Right ventricle myocardium superior (tissue), 1 donor: ENCODE data around the gene CTXN1. TPM values are rescaled to one million over a fixed set of nuclear protein-coding genes. Genes with fewer than 3 reads are reported as not detected.
A peak's percentile ranks its signal among the peaks of the same experiment; 100 is the strongest.
"Not testable (repeated sequence)": the region's sequence is repeated elsewhere in the genome, so short reads cannot be mapped to it uniquely, and the experiment has no call there.

Experiments
- ATAC-seq: fragments of 200-7000 bp; cut with Tn5 transposase; one replicate; pipeline ENCODE4 v1.9.1; 2020; ENCODE audit warnings: mild to moderate bottlenecking; ENCODE audit not compliant: poor library complexity
- DNase-seq: peaks from one replicate; pipeline ENCODE4 v3.0.0-alpha.2; 2020
- intact Hi-C: fragments of 100-400 bp; cut with DNase I; formaldehyde crosslinking; loops from one replicate; pipeline ENCODE4 v1.11.2; 2022
- total RNA-seq: library from RNA; stranded (reverse); fragmentation: NEBNext Ultra II Directional; extraction: Animal tissue kit (Norgen Biotek cat#: 25700); gene quantifications from one replicate; pipeline ENCODE4 v1.2.1, GENCODE V29; 2021
- donor health status: DM: no; HTN: yes; CAD: no; lungs with severe emphysema.

Gene CTXN1
- total RNA-seq, 1 donor from 2014 or later, result 0.16 TPM

GRCh38 chr19:7893362-7894101 is 32.4 kb downstream of the CTXN1 start:
- intact Hi-C loops, DNase-seq, ATAC-seq: not testable (repeated sequence)

GRCh38 chr19:7888826-7889217 is 37.1 kb downstream of the CTXN1 start:
- intact Hi-C loops, result no loop called here
- no peak for DNase-seq
- peak; percentile 18 for ATAC-seq

- ATAC-seq (peak; percentile 91), DNase-seq (no peak)
- intact Hi-C loops, result no loop called here
These were observed 37.6 kb downstream of the CTXN1 start, which contains the start of gene LRRC8E for GRCh38 chr19:7888145-7888825. LRRC8E (plus strand) TSS chr19:7888510; CDS start chr19:7895604, 7,094 bp downstream.

- intact Hi-C loops, result no loop called here
- no peak for DNase-seq
- no peak for ATAC-seq
These were observed 38.4 kb downstream of the CTXN1 start for GRCh38 chr19:7887408-7888144.

- DNase-seq (no peak), ATAC-seq (no peak)
- intact Hi-C loops, result no loop called here
These were observed 40.1 kb downstream of the CTXN1 start for GRCh38 chr19:7885818-7886217.

GRCh38 chr19:7883796-7884570 is 42.0 kb downstream of the CTXN1 start:
- intact Hi-C loops, result no loop called here
- ATAC-seq, result no peak
- no peak for DNase-seq

GRCh38 chr19:7883105-7883504 is 42.8 kb downstream of the CTXN1 start:
- intact Hi-C loops, result no loop called here
- no peak for ATAC-seq
- no peak for DNase-seq

GRCh38 chr19:7881910-7882309 is 44.0 kb downstream of the CTXN1 start:
- no peak for ATAC-seq
- intact Hi-C loops, result no loop called here
- DNase-seq, result no peak

GRCh38 chr19:7879836-7880235 is 46.1 kb downstream of the CTXN1 start:
- intact Hi-C loops, result no loop called here
- DNase-seq (no peak), ATAC-seq (no peak)

- intact Hi-C loops, result no loop called here
- DNase-seq (no peak), ATAC-seq (no peak)
These were observed 46.7 kb downstream of the CTXN1 start for GRCh38 chr19:7879111-7879807.

- ATAC-seq, result no peak
- no peak for DNase-seq
- intact Hi-C loops, result no loop called here
These were observed 48.6 kb downstream of the CTXN1 start for GRCh38 chr19:7877249-7877836.

GRCh38 chr19:7874897-7875273 is 51.0 kb downstream of the CTXN1 start:
- ATAC-seq (no peak), DNase-seq (no peak)
- intact Hi-C loops, result no loop called here

Other genes with a start within 250 kb of the CTXN1 start
- gene MCEMP1, start 249.0 kb downstream of the CTXN1 start, total RNA-seq, result 0.67 TPM
- gene TRAPPC5, start 245.3 kb downstream of the CTXN1 start, total RNA-seq, result 116 TPM
- 0.56 TPM for gene FCER2, start 224.0 kb downstream of the CTXN1 start, total RNA-seq
- 1.1 TPM for gene CLEC4G, start 194.0 kb downstream of the CTXN1 start, total RNA-seq
- 11.4 TPM for gene CD209, start 178.6 kb downstream of the CTXN1 start, total RNA-seq
- gene CLEC4M, start 162.9 kb downstream of the CTXN1 start, total RNA-seq, result not detected
- gene EVI5L, start 95.9 kb downstream of the CTXN1 start, total RNA-seq, result 19.4 TPM
- 0.08 TPM for gene PRR36, start 51.7 kb downstream of the CTXN1 start, total RNA-seq
- 1.6 TPM for gene LRRC8E, start 37.6 kb downstream of the CTXN1 start, total RNA-seq
- gene MAP2K7, start 22.3 kb downstream of the CTXN1 start, total RNA-seq, result 27.5 TPM
- 10.9 TPM for gene TGFBR3L, start 11.3 kb downstream of the CTXN1 start, total RNA-seq
- 9.4 TPM for gene SNAPC2, start 5.8 kb downstream of the CTXN1 start, total RNA-seq
- gene TIMM44, start 17.5 kb upstream of the CTXN1 start, total RNA-seq, result 116 TPM
- gene ELAVL1, start 79.5 kb upstream of the CTXN1 start, total RNA-seq, result 49.4 TPM
- not detected for gene CCL25, start 126.6 kb upstream of the CTXN1 start, total RNA-seq
- gene FBN3, start 223.5 kb upstream of the CTXN1 start, total RNA-seq, result not detected